Glutamatergic neuron (in vitro differentiated cells): Measurements from ENCODE around the gene CATSPERZ. TPM values are rescaled to one million over a fixed set of nuclear protein-coding genes. Genes with fewer than 3 reads are reported as not detected.

ENCODE experiments used
- DNase-seq: peaks from one replicate; pipeline ENCODE4 v3.0.0; 2022
- H3K27ac Mint-ChIP-seq: one replicate; pipeline ENCODE4 v1.8.0; 2020; ENCODE audit warnings: mild to moderate bottlenecking, mixed read lengths, inconsistent platforms; ENCODE audit not compliant: unreplicated experiment
- H3K27me3 Mint-ChIP-seq: one replicate; pipeline ENCODE4 v1.8.0; 2020; ENCODE audit warnings: mild to moderate bottlenecking, moderate library complexity, mixed read lengths, inconsistent platforms; ENCODE audit not compliant: unreplicated experiment
- H3K36me3 Mint-ChIP-seq: one replicate; pipeline ENCODE4 v1.8.0; 2020; ENCODE audit warnings: mild to moderate bottlenecking, mixed read lengths, inconsistent platforms; ENCODE audit not compliant: unreplicated experiment
- H3K4me1 Mint-ChIP-seq: one replicate; pipeline ENCODE4 v1.8.0; 2020; ENCODE audit warnings: mild to moderate bottlenecking, low read depth, mixed read lengths, inconsistent platforms; ENCODE audit not compliant: unreplicated experiment
- H3K4me3 Mint-ChIP-seq: one replicate; pipeline ENCODE4 v1.8.0; 2020; ENCODE audit warnings: mild to moderate bottlenecking, mixed read lengths, inconsistent platforms; ENCODE audit not compliant: unreplicated experiment
- H3K9me3 Mint-ChIP-seq: one replicate; pipeline ENCODE4 v1.8.0; 2020; ENCODE audit warnings: mild to moderate bottlenecking, moderate library complexity, mixed read lengths, inconsistent platforms; ENCODE audit not compliant: unreplicated experiment
- total RNA-seq: library from RNA; stranded (reverse); fragmentation: NEBNext Ultra II Directional; extraction: Animal tissue kit (Norgen Biotek cat#: 25700); gene quantifications from one replicate; pipeline ENCODE4 v1.2.1, GENCODE V29; 2021; ENCODE audit not compliant: unreplicated experiment
- TF ChIP-seq, protein P1 (sequence below): fragments of 200-600 bp; sonication (generic); IDR thresholded peaks from one replicate; pipeline ENCODE4 v1.5.0; 2021; ENCODE audit not compliant: partially characterized antibody, unreplicated experiment

Gene CATSPERZ
- total RNA-seq, 1 donor from 2014 or later, result not detected

DNA sequence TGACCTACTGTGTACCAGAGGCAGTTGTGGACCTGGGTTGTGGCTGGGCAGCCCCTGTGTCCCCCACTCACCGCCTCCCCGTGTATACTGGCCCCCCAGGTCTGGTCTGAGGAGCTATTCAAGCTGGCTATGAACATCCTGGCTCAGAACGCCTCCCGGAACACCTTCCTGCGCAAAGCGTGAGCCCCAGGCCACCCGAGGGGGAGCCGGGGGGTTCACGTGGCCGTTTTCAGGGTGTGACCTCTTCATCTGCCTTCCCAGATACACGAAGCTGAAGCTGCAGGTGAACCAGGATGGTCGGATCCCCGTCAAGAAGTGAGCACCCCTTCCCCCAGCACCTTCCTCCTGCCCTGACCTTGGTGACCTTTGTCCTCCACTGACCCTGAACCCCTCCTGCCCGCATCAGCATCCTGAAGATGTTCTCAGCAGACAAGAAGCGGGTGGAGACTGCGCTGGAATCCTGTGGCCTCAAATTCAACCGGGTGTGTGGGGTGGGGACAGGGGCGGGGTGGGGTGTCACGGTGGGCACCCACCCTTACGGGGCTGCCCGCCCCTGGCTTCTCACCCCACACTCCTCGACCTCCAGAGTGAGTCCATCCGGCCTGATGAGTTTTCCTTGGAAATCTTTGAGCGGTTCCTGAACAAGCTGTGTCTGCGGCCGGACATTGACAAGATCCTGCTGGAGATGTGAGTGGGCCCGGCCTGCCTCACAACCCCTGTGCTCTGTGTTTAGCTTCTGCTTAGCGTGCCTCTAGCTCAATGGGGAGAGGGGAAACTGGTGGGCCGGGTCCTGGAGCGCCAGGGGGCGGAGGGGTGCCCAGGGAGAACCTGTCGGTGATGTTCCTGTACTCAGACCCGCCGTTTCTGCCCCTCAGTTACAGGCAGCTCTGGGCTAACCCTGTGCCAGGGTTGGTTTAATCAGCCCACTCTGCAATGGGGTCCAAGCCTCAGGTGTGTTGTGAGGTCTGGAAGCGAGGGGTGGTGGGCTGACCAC lies 44.7 kb upstream of the CATSPERZ start:
- peaks cover 6% of the 10 kb centered on the region for H3K9me3 Mint-ChIP-seq
- no peak overlapping the region for H3K4me3 Mint-ChIP-seq
- no peak for DNase-seq
- H3K27ac Mint-ChIP-seq, result no peak overlapping the region
- peaks cover 4% of the 10 kb centered on the region for H3K4me1 Mint-ChIP-seq
- peaks cover 18% of the 10 kb centered on the region for H3K27me3 Mint-ChIP-seq
- TF ChIP-seq, protein P1, sequence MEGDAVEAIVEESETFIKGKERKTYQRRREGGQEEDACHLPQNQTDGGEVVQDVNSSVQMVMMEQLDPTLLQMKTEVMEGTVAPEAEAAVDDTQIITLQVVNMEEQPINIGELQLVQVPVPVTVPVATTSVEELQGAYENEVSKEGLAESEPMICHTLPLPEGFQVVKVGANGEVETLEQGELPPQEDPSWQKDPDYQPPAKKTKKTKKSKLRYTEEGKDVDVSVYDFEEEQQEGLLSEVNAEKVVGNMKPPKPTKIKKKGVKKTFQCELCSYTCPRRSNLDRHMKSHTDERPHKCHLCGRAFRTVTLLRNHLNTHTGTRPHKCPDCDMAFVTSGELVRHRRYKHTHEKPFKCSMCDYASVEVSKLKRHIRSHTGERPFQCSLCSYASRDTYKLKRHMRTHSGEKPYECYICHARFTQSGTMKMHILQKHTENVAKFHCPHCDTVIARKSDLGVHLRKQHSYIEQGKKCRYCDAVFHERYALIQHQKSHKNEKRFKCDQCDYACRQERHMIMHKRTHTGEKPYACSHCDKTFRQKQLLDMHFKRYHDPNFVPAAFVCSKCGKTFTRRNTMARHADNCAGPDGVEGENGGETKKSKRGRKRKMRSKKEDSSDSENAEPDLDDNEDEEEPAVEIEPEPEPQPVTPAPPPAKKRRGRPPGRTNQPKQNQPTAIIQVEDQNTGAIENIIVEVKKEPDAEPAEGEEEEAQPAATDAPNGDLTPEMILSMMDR, result no peak
- no peaks in the 10 kb centered on the region for H3K36me3 Mint-ChIP-seq

DNA sequence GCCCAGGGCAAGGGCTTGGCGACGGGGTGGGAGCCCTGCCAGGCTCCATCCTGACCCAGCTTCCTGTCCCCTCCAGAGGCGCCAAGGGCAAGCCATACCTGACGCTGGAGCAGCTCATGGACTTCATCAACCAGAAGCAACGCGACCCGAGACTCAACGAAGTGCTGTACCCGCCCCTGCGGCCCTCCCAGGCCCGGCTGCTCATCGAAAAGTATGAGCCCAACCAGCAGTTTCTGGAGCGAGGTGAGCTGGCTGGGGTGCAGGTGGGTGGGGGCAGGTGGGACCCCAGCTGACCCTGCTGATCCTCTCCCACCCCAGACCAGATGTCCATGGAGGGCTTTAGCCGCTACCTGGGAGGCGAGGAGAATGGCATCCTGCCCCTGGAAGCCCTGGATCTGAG lies 43.9 kb upstream of the CATSPERZ start:
- Mint-ChIP-seq H3K9me3 (peaks cover 6% of the 10 kb centered on the region), H3K27me3 (peaks cover 18% of the 10 kb centered on the region), H3K4me1 (peaks cover 4% of the 10 kb centered on the region), H3K4me3 (no peak overlapping the region), H3K27ac (no peak overlapping the region), H3K36me3 (no peaks in the 10 kb centered on the region)
- TF ChIP-seq, protein P1, result no peak
- no peak for DNase-seq

DNA sequence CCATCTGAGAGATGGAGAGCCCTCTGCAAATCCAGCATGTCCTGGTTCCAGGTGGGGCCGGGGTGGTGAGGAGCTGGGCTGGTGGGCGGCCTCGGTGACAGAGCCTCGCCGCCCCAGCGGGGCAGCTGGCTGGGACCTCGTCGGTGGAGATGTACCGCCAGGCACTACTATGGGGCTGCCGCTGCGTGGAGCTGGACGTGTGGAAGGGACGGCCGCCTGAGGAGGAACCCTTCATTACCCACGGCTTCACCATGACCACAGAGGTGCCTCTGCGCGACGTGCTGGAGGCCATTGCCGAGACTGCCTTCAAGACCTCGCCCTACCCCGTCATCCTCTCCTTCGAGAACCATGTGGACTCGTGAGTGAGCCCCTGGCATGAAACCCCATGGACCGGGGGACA lies 41.8 kb upstream of the CATSPERZ start:
- Mint-ChIP-seq H3K36me3 (no peaks in the 10 kb centered on the region), H3K4me1 (peaks cover 4% of the 10 kb centered on the region), H3K4me3 (no peak overlapping the region), H3K27me3 (peaks cover 16% of the 10 kb centered on the region), H3K27ac (no peak overlapping the region), H3K9me3 (peaks cover 6% of the 10 kb centered on the region)
- no peak for DNase-seq
- TF ChIP-seq, protein P1, result no peak

DNA sequence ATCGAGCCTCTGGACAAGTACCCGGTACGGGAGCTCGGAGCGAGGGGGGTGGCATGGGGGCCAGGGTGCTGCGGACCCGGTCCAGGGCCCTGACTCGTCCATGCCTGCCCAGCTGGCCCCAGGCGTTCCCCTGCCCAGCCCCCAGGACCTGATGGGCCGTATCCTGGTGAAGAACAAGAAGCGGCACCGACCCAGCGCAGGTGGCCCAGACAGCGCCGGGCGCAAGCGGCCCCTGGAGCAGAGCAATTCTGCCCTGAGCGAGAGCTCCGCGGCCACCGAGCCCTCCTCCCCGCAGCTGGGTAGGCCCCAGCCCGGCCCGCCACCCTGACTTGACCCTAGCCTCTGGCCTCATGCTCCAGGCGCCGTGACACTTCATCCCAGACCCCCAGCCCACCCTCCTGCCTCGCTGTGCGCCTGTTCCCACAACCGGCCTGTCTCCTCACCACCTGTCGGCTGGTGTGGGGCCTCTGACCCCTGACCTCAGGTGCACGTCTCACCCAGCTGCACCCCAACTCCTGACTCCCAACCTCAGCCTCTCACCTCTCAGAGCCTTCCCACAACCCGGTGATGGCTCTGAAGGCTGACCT lies 41.1 kb upstream of the CATSPERZ start:
- H3K27me3 Mint-ChIP-seq, result peaks cover 16% of the 10 kb centered on the region
- H3K36me3 Mint-ChIP-seq, result no peaks in the 10 kb centered on the region
- H3K4me1 Mint-ChIP-seq, result no peaks in the 10 kb centered on the region
- no peak overlapping the region for H3K27ac Mint-ChIP-seq
- no peak overlapping the region for H3K4me3 Mint-ChIP-seq
- DNase-seq, result no peak
- TF ChIP-seq, protein P1, result no peak
- H3K9me3 Mint-ChIP-seq, result peaks cover 6% of the 10 kb centered on the region
